ENCODE results near the gene MT1H.

Gene MT1H

GRCh38 chr16:56631197-56631596, 38.4 kb upstream of the MT1H start:
- Histone ChIP-seq H3K9me3 (no peaks in the 10 kb centered on the region), H3K27me3 (peaks cover 50% of the 10 kb centered on the region), H3K36me3 (no peaks in the 10 kb centered on the region), H3K4me1 (peaks cover 2% of the 10 kb centered on the region; the same call in 1 of the 2 replicates), H3K4me3 (ENCODE audit: low read depth, low read length) (no peak overlapping the region)
- no peak for DNase-seq
- TF ChIP-seq CTCF (IDR thresholded peaks at IDR 0.05; ENCODE audit: low read depth, low read length) = no peak

- no peak for TF ChIP-seq CTCF (IDR thresholded peaks at IDR 0.05; ENCODE audit: low read depth, low read length)
- H3K4me1 ChIP-seq = peaks cover 2% of the 10 kb centered on the region; the same call in 1 of the 2 replicates
- no peaks in the 10 kb centered on the region for H3K9me3 ChIP-seq
- no peaks in the 10 kb centered on the region for H3K36me3 ChIP-seq
- H3K4me3 ChIP-seq (ENCODE audit: low read depth, low read length) = peak overlapping the region; percentile 19; the same call in 1 of the 2 replicates
- DNase-seq = no peak
- H3K27me3 ChIP-seq = peaks cover 55% of the 10 kb centered on the region
Observed at GRCh38 chr16:56631832-56632155, 37.8 kb upstream of the MT1H start.

- no peaks in the 10 kb centered on the region for H3K9me3 ChIP-seq
- no peaks in the 10 kb centered on the region for H3K36me3 ChIP-seq
- no peak for DNase-seq
- peak within 1 kb of the TSS; percentile 19 for H3K4me3 ChIP-seq (ENCODE audit: low read depth, low read length)
- no peak for TF ChIP-seq CTCF (IDR thresholded peaks at IDR 0.05; ENCODE audit: low read depth, low read length)
- peaks cover 2% of the 10 kb centered on the region; the same call in 1 of the 2 replicates for H3K4me1 ChIP-seq
- peaks cover 60% of the 10 kb centered on the region for H3K27me3 ChIP-seq
Observed at GRCh38 chr16:56632156-56632847, 37.3 kb upstream of the MT1H start, which contains the start of gene MT1M. Gene MT1M, plus strand, starts transcription at chr16:56632659. Its CDS starts 73 bp downstream, at chr16:56632732.

GRCh38 chr16:56632848-56633365, 36.7 kb upstream of the MT1H start:
- no peak for TF ChIP-seq CTCF (IDR thresholded peaks at IDR 0.05; ENCODE audit: low read depth, low read length)
- no peak overlapping the region for H3K4me3 ChIP-seq (ENCODE audit: low read depth, low read length)

GRCh38 chr16:56633535-56633934, 36.1 kb upstream of the MT1H start:
- H3K4me1 ChIP-seq = peaks cover 2% of the 10 kb centered on the region; the same call in 1 of the 2 replicates
- H3K36me3 ChIP-seq = no peaks in the 10 kb centered on the region
- no peak for DNase-seq
- peaks cover 73% of the 10 kb centered on the region for H3K27me3 ChIP-seq
- H3K4me3 ChIP-seq (ENCODE audit: low read depth, low read length) = no peak overlapping the region
- no peaks in the 10 kb centered on the region for H3K9me3 ChIP-seq
- TF ChIP-seq CTCF (IDR thresholded peaks at IDR 0.05; ENCODE audit: low read depth, low read length) = no peak

More at GRCh38 chr16:56632848-56633365, 36.7 kb upstream of the MT1H start:
- DNase-seq = no peak
- Histone ChIP-seq H3K36me3 (no peaks in the 10 kb centered on the region), H3K9me3 (no peaks in the 10 kb centered on the region), H3K27me3 (peaks cover 66% of the 10 kb centered on the region), H3K4me1 (peaks cover 2% of the 10 kb centered on the region; the same call in 1 of the 2 replicates)
